HG02623 (cell line): ENCODE data around the gene NTPCR.

Experiments used
- ATAC-seq: cut with Tn5 transposase; IDR thresholded peaks from one replicate; pipeline ENCODE4 v1.9.1; 2021; ENCODE audit warnings: moderate library complexity; ENCODE audit not compliant: unreplicated experiment

NTPCR gene

GRCh38 chr1:232956081-232956480 lies 5.7 kb downstream of the NTPCR start:
- no peak for ATAC-seq

- no peak for ATAC-seq
These were observed 7.7 kb downstream of the NTPCR start for GRCh38 chr1:232958067-232958466.

- no peak for ATAC-seq
These were observed 12.6 kb downstream of the NTPCR start for GRCh38 chr1:232962761-232963745.

GRCh38 chr1:232964601-232965000 lies 14.2 kb downstream of the NTPCR start:
- no peak for ATAC-seq

- ATAC-seq = no peak
These were observed 14.9 kb downstream of the NTPCR start for GRCh38 chr1:232965124-232965911.

- no peak for ATAC-seq
These were observed 15.5 kb downstream of the NTPCR start for GRCh38 chr1:232965912-232966217.

GRCh38 chr1:232966663-232967062 lies 16.3 kb downstream of the NTPCR start:
- ATAC-seq = no peak

GRCh38 chr1:232968391-232968790 lies 18.0 kb downstream of the NTPCR start:
- no peak for ATAC-seq

GRCh38 chr1:232968965-232969364 lies 18.6 kb downstream of the NTPCR start:
- ATAC-seq = no peak

- no peak for ATAC-seq
These were observed 19.4 kb downstream of the NTPCR start for GRCh38 chr1:232969799-232970198.

- no peak for ATAC-seq
These were observed 20.1 kb downstream of the NTPCR start for GRCh38 chr1:232970508-232970907.

- no peak for ATAC-seq
These were observed 23.5 kb downstream of the NTPCR start for GRCh38 chr1:232973652-232974611.

GRCh38 chr1:232974971-232975370 lies 24.6 kb downstream of the NTPCR start:
- ATAC-seq = no peak

- no peak for ATAC-seq
These were observed 27.8 kb downstream of the NTPCR start for GRCh38 chr1:232978091-232978634.

GRCh38 chr1:232978815-232979214 lies 28.4 kb downstream of the NTPCR start:
- ATAC-seq = no peak

- ATAC-seq = no peak
These were observed 29.1 kb downstream of the NTPCR start for GRCh38 chr1:232979558-232979957.

- no peak for ATAC-seq
These were observed 30.1 kb downstream of the NTPCR start for GRCh38 chr1:232980355-232980978.

GRCh38 chr1:232980986-232981560 lies 30.7 kb downstream of the NTPCR start:
- ATAC-seq = no peak

- no peak for ATAC-seq
These were observed 32.0 kb downstream of the NTPCR start for GRCh38 chr1:232982238-232982944.
